Stimulated activated CD4-positive, alpha-beta T cell treated with anti-CD3 and anti-CD28 coated beads, Interleukin-2, amount 100 ng/mL, for 48 hours (primary cell): ENCODE results near the gene HLX.

Experiments used
- DNase-seq, 2 donors: peaks; one replicate each; pipeline ENCODE4 v3.0.0-alpha.2; 2020

HLX gene

DNA sequence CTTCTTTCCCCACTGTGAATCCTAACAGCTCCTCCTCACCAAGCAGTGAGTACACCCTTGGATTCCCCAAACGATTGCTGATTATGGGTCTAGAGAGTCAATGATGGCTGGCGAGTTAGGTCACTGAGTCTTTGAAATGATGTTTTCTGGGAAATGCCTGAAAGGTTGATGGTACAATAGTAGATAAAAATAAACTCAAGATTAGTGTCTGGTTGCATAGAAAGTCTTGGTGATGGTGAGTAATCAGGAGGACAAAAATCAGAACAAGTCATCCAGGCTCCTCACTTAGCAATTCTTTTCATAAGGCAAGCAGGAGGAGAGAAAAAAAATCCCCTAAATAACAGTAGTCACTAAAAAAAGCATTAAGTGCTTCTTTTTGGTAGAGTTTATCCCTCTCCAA lies 22.6 kb downstream of the HLX start:
- no peak for DNase-seq

DNA sequence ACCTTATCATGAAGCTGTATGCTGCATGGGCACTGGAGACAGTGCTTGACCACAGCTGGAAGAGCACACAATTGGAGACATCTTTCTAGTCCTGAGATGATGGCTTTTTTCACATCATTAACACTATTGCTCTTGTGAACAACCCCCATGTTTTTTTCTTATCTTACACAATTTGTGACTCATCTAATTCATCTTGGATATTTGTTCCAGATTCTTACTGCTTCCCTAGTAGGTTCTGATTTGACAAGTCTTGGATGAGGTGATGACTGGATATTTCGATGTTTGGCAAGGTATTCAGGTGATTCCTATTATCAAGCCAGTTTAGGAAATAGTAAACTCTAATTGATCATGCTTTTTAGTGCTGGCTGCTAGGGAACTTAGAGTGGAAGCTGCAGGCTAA lies 23.7 kb downstream of the HLX start:
- no peak for DNase-seq

DNA sequence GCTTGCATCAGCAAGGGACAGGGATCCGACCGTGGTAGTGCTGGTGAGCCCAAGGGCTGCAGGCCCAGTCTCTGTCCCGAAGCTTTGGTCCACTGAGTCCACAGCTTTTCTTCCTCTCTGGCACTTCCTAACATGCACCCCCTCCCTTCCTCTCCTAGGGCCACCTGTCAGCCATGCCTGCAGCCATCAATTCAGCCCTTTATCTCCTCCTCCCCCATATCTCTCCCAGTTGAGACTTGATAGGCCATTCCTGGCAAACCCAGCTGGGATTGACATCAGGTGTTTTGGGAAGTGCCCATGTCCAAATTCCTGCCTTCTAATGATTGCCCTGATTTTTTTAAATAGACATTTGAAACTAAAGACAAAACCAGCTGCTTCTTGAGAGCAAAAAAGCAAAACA lies 25.6 kb downstream of the HLX start:
- DNase-seq = no peak

DNA sequence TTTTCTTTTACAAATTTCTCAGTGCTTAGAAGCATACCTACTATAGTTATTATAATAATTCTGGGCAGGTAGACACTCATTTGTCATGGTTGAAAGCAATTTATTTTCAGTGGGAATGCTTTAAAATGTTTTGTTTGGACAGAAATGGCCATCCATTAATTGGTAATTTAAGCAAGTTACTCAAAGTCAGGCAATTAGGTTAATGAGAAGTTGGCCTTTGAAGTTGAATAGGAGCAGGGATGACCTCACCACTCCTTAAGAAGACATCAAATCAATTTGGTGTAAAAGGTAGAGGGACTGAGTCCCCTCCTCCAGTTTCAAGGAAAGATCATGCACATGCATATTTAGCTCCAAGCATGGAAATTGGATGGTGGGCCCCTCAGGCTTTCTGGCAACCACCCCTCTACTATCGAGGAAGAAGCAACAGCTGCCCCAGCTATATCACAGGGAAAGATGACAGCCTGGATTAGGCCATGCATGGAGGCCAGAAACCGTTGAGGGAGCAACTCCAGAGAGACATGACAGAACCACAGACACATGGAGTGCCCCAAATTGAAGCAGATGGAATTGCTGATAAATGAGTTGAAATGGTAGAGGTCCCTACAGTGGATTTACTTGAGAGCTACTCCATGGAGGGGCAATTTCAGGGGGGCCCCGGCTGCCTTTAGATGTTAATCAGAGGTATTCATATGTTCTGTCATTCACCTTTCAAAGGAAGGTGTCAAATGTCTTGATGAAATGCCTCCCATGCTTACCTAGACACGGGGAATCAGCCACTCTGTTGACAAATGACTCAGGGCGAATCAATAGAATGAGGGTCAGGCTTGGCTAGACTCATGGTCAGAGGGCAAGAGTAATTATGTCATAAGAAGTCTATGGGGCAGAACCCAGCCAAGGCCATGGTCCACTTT lies 26.7 kb downstream of the HLX start:
- no peak for DNase-seq

DNA sequence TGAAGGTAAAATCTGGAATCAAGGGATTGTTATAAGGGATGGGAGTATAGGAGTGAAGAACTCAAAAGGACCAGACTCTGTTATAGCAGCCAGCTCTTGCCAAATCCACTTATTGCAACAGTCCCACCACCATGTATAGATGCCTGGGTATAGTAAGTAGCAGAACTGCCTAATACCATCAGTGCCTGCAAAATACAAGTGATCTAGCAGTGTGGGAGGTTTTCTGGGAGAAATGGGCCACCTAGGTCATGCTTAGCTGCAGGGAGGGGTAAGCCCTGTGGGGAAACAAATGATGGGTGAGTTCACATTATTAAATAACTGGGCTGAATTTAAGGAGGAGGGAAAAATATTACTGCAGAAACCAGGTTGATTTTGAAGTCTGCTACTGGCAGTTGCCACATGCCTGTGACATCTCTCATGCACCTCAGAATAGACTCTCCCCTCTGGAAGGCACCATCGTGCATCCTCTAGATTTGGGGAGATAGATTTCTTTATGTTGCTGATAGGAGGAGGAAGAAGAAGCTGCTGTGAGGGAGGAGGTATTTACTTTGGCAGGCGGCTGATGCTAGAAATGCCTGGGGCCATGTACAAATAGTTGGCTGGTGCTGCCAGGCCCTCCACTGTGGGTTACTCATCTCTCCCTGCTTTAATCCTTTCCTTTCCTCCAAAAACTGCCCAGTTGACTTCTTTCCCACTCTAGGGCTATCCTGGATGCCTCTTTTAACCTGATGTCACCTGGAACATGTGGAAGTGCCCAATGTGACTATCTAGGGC lies 27.5 kb downstream of the HLX start:
- DNase-seq = no peak

DNA sequence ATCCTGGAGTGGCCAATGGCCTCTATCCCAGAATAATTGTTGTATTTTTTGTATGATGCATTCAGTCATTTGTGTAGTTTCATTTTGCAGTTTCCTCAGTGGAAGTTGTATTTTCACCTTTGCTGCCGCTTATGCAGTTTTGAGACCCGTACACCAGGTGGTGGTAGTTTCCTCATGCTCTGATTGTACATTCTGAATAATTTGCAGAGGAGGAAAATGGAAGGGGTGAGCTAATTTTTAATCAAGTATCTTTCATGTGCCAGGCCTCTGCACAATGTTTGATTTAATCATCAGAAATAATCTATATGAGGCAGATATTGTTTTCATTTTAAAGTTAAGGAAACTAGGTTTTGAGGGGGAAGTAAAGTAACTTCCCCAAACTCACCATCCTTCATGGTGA lies 29.5 kb downstream of the HLX start:
- no peak for DNase-seq

DNA sequence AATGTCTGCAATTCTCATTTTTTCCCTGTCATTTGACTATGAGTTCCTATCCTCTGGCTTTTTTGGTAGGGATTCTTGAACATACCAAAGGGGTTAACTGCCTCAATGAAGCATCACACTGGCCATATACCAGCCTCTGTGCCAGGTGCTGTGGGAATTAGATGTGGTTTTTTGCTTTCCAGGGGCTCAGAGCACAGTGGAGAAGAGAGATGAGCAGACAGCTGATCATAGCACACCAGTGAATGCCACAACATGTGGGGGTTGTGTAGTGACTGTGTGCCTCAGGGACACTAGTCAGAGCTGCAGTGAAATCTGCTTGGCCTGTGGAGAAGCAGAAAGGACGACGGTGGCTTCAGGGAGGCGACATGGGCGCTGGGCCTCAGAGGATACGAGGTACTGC lies 30.8 kb downstream of the HLX start:
- DNase-seq = no peak

DNA sequence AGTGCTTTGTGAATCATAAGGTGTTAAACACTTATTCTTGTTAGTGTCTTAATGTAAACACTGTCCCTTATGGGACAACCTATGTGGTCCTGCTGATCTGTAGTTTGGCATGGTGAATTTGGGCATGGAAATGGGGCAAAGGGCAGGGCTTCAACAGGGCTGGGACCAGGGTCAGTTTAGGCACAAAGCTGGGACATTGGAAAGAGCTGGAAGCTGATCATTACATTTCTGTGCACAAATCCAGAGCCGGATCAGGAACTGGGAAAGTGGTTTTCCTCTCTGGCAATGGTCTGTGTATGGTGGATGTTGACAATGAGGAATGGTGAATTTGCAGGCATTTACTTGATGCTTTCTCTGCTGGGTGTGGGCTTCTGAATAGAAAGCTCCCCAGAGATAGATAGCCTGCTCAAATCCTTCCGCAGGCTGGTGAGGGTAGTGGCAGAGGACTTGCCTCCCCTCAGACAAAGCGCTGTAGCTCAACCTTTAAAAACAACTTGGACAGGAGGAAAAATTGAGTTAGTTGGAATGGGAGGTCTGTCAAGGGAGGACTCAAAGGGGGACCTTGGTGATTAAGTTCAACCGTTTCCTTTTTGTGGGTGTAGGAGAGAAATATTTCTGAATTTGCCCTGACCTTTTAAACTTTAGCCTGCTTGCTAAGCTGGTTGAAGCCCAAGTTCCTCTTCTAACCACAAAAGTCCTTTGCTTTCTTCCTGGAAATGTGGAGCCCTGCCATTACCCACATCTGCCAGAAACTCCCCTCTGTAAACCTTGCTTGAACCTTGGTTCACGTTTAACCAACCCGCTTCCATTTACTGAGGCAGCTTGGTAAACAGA lies 35.3 kb downstream of the HLX start:
- no peak for DNase-seq

DNA sequence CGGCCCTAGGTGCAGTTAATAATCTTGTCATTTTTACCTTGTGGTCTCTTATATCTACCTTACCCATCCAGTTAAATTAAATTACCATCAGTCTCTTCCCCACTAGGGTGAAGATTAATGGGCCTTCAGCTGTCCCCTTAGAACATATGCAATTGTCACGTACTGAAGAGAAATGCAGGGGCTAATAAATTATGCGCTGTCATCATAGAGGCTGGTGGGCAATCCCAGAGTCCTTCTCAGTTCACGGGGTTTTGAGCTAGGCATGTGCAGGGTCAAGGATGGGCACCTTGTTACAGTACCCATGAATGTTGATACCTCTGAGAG lies 35.8 kb downstream of the HLX start:
- DNase-seq = no peak

DNA sequence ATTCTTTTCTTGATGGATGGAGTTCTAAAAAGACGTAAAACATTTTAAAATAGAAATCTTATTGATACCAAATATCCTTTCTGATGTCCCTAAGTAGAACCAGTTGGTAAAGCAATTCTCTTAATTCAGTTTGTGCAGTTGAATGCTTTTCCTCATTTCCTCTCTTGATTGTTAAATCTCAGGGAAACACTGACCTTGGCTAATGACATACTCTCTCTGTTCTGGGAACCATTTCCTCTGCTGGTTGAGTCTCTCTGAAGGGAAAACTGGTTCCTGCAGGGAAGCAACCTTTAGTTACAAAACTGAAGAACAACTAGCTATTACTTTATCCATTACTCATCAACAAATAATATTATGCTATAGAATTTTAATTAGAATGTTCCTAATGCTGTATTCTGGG lies 36.7 kb downstream of the HLX start:
- DNase-seq = no peak

DNA sequence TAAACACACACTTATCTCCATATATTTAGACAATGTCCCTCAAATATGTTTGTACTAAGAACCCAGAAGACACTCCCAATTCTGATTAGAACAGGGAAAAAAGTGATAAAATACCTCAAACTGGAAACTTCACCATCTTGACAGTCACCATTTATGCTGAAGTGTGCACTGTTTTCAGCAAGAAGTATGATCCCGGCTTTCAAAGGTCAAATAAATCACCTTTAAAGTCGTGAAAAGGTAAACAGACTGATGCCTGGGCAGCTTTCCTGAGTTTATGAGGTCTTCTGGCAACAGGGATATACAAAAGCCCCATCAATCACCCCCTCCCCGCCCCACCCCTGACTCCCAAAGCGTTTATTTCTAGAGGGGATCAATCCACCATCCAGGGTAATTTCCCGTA lies 37.9 kb downstream of the HLX start:
- no peak for DNase-seq

DNA sequence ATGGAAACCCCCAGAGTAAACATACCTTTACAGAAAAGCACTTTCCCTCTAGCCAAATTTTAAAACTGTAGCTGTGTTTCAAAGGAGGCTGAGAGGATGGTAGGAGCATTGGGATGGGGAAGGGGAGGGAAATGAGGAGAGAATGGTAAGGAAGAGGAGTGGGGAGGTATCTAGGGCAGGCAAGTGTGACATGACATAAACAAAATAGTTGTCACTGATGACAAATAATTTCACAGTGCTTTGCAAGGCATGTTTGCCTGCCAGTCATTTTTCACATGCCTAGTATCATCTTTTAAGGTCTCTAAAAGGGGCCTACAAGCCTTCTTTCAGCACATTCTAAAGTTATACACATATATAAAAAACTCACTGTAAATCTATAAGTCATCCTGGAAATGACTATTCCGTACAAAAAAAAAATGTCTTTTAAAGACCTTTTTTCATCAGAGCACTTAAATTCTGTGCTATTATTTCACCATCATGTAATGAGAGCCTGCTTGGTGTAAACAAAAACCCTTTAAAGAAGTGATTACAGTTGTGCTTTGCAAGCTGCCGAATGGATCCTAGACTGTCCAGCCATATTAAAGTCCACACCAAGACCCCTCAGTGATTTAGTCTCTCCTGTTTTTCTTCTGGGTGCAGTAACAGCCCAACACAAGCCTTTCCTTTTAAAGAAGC lies 38.4 kb downstream of the HLX start:
- no peak for DNase-seq

DNA sequence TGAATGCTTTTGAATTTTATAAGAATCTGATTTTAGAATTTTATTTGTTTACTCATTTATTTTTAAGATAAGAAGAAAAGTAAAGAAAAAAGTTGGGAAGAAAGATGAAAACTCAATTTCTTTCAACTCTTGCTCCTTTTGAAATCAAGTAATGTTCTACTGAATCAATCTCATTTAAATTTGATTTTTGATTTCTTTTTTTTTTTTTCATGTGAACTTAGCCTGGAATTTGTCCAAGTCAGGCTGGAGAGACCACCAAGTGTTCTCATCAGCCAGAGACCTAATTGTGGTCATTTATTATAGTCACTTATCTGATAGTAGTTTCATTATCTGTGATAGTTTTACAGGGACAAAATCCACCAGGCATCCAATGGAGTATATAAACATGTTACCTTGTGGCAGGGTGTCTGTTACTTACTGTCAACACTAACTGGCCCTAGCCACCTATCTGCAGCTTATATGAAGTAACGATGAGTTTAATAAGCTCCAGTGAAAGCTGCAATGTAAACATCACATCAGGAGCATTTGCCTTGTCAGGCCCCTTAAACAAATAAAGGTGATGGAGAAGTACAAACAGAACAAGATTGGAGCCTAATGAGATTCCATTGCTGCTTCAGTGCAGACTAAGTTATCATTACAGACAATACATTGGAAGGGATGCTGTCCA lies 39.2 kb downstream of the HLX start:
- no peak for DNase-seq

DNA sequence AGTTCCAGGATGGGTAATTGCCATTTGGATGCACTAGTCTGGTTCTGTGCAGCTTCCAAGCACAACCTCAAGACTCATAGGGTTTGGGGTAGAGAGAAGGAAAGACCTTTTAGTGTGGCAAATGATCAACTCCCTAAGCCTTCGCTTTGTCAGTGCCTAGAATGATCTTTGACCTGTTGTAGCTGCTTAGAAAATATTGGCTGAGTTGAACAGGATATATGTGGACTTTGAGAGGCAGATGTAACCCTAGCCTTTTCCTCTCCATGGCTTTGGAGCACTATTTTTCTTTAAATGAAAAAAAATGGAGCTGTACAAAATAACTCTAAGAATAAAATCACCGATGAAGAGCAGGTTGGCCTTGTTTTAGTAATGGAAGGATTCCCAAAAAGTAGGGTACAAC lies 41.7 kb downstream of the HLX start:
- DNase-seq = no peak

DNA sequence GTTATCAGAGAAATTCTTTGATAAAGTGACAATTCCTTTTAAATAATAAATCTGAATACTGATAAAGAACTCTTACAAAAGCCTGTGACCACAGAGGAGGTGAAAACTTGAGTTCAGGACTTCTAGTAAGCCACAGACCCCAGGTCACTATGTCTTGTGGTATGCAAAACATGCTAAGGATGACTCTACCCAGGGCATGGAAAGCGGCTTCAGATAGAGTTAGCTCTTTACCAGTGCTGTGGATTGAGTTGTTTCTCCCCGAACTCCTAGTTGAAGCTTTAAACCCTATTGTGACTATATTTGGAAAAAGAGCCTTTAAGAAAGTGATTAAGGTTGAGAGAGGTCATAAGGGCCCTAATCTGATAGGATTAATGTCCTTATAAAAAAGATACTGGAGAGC lies 42.3 kb downstream of the HLX start:
- DNase-seq = no peak

DNA sequence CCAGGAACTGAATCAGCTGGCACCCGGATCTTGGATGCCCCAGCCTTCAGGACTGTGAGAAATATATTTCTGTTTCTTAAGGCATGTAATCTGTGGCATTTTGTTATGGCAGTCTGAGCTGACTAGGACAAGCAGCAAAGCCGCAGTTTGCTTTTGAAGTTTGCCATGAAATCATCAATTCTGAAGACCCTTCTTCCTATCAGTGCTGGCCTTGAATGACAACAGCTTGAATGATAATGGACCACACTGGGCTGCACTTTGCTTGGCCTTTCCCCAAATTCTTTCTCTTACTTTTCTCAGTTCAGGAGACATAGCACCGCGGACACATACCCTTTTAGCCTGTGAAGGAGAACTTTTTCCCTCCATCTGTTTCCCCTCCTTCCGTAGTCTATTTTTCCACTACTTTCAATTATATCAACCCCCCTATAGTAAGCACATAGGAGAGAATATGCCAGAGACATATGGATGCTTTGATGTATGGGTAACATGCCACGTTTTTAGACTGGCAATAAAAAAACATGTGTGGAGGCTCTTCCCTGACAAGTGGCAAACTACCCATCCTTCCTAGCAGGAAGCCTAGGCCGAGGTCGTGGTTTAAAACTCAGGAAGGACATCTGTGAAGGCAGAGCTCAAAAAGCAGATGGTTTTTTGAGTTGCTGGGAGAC lies 42.9 kb downstream of the HLX start:
- DNase-seq = no peak

DNA sequence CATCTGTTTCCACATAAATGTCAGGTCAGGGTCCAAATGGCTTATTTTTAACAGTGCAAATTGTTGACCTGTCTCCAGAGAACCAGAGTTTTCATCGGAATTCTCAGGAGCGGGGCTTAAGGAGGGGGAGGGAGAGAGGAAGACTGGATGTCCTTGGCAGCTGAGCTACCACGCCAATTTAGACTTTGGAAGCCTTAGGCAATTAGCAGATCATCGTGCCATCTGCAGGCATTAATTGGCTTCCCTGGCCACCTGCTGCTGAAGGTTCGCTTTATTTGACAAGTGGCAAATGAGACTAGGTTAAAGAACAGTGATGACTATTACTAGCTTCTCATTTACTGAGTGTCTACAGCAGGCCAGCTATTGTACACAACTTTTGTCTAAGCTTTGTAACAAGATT lies 43.7 kb downstream of the HLX start:
- no peak for DNase-seq

DNA sequence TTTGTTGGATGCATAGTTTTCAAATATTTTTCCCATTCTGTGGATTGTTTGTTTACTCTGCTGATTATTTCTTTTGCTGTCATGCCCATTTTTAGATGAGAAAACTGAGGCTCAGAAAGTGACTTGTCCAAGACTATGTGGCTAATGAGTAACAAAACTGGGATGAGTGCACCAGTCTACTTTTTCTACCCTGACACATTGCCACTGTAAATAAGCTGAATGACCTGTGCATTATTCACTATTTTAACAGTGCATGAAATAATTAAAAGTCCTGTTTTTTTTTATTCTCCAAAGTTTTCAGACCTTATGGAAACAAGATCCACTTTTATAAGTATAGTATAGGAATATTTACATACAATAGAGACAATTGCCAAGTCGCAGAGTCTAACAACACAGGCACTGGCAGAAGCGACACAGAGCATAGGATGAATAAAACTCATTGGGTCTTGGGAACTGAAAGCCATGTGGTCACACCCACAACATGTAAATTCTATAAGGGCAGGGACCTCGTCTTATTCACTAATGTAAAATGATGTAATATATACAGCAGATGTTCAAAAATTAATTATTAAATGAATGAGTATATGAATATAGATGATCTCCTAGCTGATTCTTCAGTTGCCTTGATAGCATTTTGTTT lies 45.2 kb downstream of the HLX start:
- DNase-seq = no peak

DNA sequence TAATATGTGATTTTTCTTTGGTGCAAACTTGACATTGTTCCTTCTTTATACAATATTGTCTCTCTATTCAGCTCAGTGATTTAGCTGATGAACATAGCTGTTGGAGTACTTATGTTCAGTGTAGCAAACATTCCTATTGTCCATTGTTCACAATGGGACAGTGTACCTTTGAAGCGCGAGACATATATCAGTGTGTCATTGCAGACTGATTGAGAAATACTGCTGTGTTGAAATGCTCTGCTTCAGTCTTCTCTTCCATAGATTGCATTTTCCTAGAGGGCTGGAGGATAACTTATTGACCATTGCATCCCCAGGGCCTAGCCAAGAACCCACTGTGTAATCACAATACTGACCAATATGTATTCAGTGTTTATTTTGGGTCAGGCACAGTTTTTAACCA lies 46.5 kb downstream of the HLX start:
- DNase-seq = no peak

DNA sequence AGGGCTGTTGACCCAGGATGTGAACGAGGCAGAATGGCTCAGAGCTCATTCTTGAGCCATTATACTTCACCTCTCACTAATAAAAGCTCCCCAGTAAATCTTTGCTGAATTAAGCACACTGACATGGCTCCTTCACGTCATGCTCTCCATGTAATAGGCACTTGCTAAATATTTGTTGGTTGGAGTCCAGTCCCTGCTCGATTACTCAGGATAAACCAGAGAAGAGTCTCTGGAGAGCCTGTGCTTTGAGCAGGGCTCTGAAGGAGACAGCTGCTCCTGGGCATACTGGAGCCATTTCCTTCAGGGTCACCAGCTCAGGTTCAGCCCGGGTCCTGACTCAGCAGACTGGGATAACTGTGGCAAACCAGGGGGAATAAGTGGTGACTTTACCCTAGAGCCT lies 46.9 kb downstream of the HLX start:
- no peak for DNase-seq

DNA sequence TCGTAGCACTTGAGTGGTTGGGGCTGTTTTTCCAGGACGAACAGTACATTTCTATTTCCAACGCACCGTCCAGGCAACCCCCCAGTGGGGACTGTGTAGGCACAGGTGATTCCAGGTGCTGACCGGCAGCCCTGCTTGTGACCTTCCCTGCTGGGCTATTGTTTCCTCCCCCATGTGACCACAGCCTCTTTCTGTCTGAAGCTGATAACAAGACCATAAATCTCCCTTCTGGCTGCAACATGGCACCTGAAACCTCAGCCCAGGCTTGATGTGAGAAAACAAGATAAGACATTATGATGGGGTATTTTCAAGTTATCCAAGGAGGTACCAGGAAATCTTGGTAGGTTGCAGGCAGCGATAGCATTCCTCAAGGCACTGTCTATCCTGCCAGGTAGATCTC lies 48.2 kb downstream of the HLX start:
- no peak for DNase-seq
